IMR-90 (cell line): Measurements from ENCODE around the gene MICAL1. TPM values are rescaled to one million over a fixed set of nuclear protein-coding genes. Genes with fewer than 3 reads are reported as not detected.

Experiments used
- ATAC-seq: fragments of 200-7000 bp; cut with Tn5 transposase; 2 replicates; pipeline ENCODE4 v1.9.1; 2020; ENCODE audit warnings: low read depth, mild to moderate bottlenecking, moderate library complexity
- BruUV-seq: library from RNA; stranded (reverse); fragments of 400-500 nt; replicated peaks from 2 replicates; lab custom pipeline; 2021; lab: Mats Ljungman, UMichigan
- CTCF ChIA-PET: fragments of 300-600 bp; formaldehyde crosslinking; extraction: SDS; loops from one replicate; lab custom pipeline; 2021; ENCODE audit warnings: antibody characterized with exemption; lab: Yijun Ruan, JAX
- POLR2A ChIA-PET: fragments of 300-600 bp; sonication (Branson Sonifier 250); formaldehyde crosslinking; loops from one replicate; lab custom pipeline; 2022; ENCODE audit warnings: antibody characterized with exemption; ENCODE audit not compliant: unreplicated experiment; lab: Charles Lee
- DNase-seq: peaks from one replicate; pipeline ENCODE4 v3.0.0; 2013
- H2AFZ ChIP-seq: replicated peaks from 2 replicates; pipeline ENCODE3; 2013; ENCODE audit warnings: low read length, mild to moderate bottlenecking; ENCODE audit not compliant: poor library complexity
- H2AK5ac ChIP-seq: 2 replicates; pipeline ENCODE4 v1.6.1; 2013; ENCODE audit warnings: low read depth, low read length, inconsistent platforms
- H2AK9ac ChIP-seq: replicated peaks from 2 replicates; pipeline ENCODE3; 2013; ENCODE audit warnings: mild to moderate bottlenecking, low read depth, low read length, moderate library complexity; ENCODE audit not compliant: poor library complexity
- H2BK120ac ChIP-seq: 2 replicates; pipeline ENCODE4 v1.6.1; 2013; ENCODE audit warnings: low read depth, low read length, inconsistent platforms
- H2BK15ac ChIP-seq: 3 replicates; pipeline ENCODE4 v1.6.1; 2013; ENCODE audit warnings: low read depth, low read length, inconsistent platforms
- H2BK20ac ChIP-seq: 2 replicates; pipeline ENCODE4 v1.6.1; 2013; ENCODE audit warnings: low read depth, mild to moderate bottlenecking, inconsistent platforms, low read length, moderate library complexity
- H2BK5ac ChIP-seq: 2 replicates; pipeline ENCODE4 v1.6.1; 2013; ENCODE audit warnings: mild to moderate bottlenecking, low read depth, low read length, inconsistent platforms; ENCODE audit not compliant: poor library complexity, severe bottlenecking
- H3K14ac ChIP-seq: replicated peaks from 2 replicates; pipeline ENCODE4 v1.6.1; 2013; ENCODE audit warnings: low read depth, low read length, inconsistent platforms
- H3K18ac ChIP-seq: 2 replicates; pipeline ENCODE4 v1.6.1; 2013; ENCODE audit warnings: low read depth, low read length, control low read depth
- H3K23ac ChIP-seq: 2 replicates; pipeline ENCODE4 v1.6.1; 2013; ENCODE audit warnings: low read depth, low read length, inconsistent platforms
- H3K27ac ChIP-seq: 2 replicates; pipeline ENCODE4 v1.5.1; 2013; ENCODE audit warnings: mild to moderate bottlenecking, control low read depth, low read length; ENCODE audit not compliant: insufficient read depth
- H3K27me3 ChIP-seq: 2 replicates; pipeline ENCODE4 v1.6.1; 2013; ENCODE audit warnings: low read length; ENCODE audit not compliant: control insufficient read depth, insufficient read depth
- H3K36me3 ChIP-seq: 2 replicates; pipeline ENCODE4 v1.6.1; 2013; ENCODE audit warnings: low read length, mixed read lengths; ENCODE audit not compliant: control insufficient read depth, insufficient read depth
- H3K4ac ChIP-seq: 2 replicates; pipeline ENCODE4 v1.6.1; 2013; ENCODE audit warnings: low read depth, low read length, inconsistent platforms
- H3K4me1 ChIP-seq: 2 replicates; pipeline ENCODE4 v1.6.1; 2013; ENCODE audit warnings: low read length, mixed read lengths; ENCODE audit not compliant: control insufficient read depth, insufficient read depth
- H3K4me2 ChIP-seq: 2 replicates; pipeline ENCODE4 v1.6.1; 2013; ENCODE audit warnings: low read depth, mild to moderate bottlenecking, control low read depth, low read length, moderate library complexity
- H3K4me3 ChIP-seq: 2 replicates; pipeline ENCODE4 v1.5.1; 2013; ENCODE audit warnings: low read depth, mild to moderate bottlenecking, control low read depth, low read length, moderate library complexity; ENCODE audit not compliant: insufficient read depth
- H3K56ac ChIP-seq: 2 replicates; pipeline ENCODE4 v1.6.1; 2013; ENCODE audit warnings: low read length, inconsistent platforms; ENCODE audit not compliant: insufficient read depth; ENCODE audit errors: extremely low read depth
- H3K79me1 ChIP-seq, 2 experiments: 2 replicates each; pipeline ENCODE4 v1.6.1; 2013; ENCODE audit warnings: low read length in 2 of 2, inconsistent platforms in 1 of 2, low read depth in 1 of 2
- H3K9ac ChIP-seq: 2 replicates; pipeline ENCODE4 v1.6.1; 2013; ENCODE audit warnings: low read depth, low read length, control low read depth
- H3K9me1 ChIP-seq: 2 replicates; pipeline ENCODE4 v1.6.1; 2013; ENCODE audit warnings: low read length, inconsistent platforms; ENCODE audit not compliant: insufficient read depth
- H3K9me3 ChIP-seq: 2 replicates; pipeline ENCODE4 v1.6.1; 2013; ENCODE audit warnings: low read length; ENCODE audit not compliant: control insufficient read depth, insufficient read depth
- H4K20me1 ChIP-seq: 2 replicates; pipeline ENCODE4 v1.6.1; 2013; ENCODE audit warnings: low read length, inconsistent platforms; ENCODE audit not compliant: insufficient read depth
- H4K5ac ChIP-seq: 2 replicates; pipeline ENCODE4 v1.6.1; 2013; ENCODE audit warnings: mild to moderate bottlenecking, low read depth, low read length, control low read depth
- H4K8ac ChIP-seq, 2 experiments: 2 replicates each; pipeline ENCODE4 v1.6.1; 2013; ENCODE audit warnings: low read depth in 2 of 2, low read length in 2 of 2, control low read depth in 1 of 2, inconsistent platforms in 1 of 2
- H4K91ac ChIP-seq: 2 replicates; pipeline ENCODE4 v1.6.1; 2013; ENCODE audit warnings: low read depth, low read length, inconsistent platforms; ENCODE audit not compliant: insufficient read depth
- FOS ChIP-seq: fragments of 150-350 bp; IDR thresholded peaks from 2 replicates; pipeline ENCODE4 v1.6.1; 2016; ENCODE audit warnings: low read depth, low read length
- POLR2A ChIP-seq: IDR thresholded peaks from 2 replicates; pipeline ENCODE4 v1.6.1; 2012; ENCODE audit warnings: mild to moderate bottlenecking, low read depth, low read length
- RFX5 ChIP-seq: IDR thresholded peaks from 2 replicates; pipeline ENCODE4 v1.8.0; 2012; ENCODE audit warnings: low read depth, mild to moderate bottlenecking, low read length, moderate library complexity
- dilution Hi-C: fragments of 300-500 bp; cut with HindIII; formaldehyde crosslinking; loops from one replicate; pipeline ENCODE4 v1.14.3; 2018; ENCODE audit warnings: low sequenced_read_pairs; ENCODE audit not compliant: unreplicated experiment
- in situ Hi-C: fragments of 300-500 bp; cut with MboI; formaldehyde crosslinking; loops from 3 replicates; pipeline ENCODE4 v1.14.3; 2019; ENCODE audit warnings: low sequenced_read_pairs, inconsistent platforms, mixed read lengths
- intact Hi-C: fragments of 100-400 bp; cut with micrococcal nuclease; formaldehyde crosslinking; loops from 2 replicates; pipeline ENCODE4 v1.10.0; 2022
- polyA plus RNA-seq, 3 experiments: library from polyadenylated mRNA; depleted of rRNA; stranded (reverse); fragments of >200 nt; gene quantifications; 2 replicates each; pipeline ENCODE4 v1.2.3, GENCODE V29; 2012; ENCODE audit warnings: low replicate concordance in 1 of 3
- total RNA-seq: library from RNA; depleted of rRNA; stranded (reverse); fragments of >200 nt; gene quantifications from 2 replicates; pipeline ENCODE4 v1.2.3, GENCODE V29; 2012

MICAL1 gene
- total and polyA plus RNA-seq, 2 of the 4 experiments (the other 2 are of a cell fraction), result 30.5 to 57.1 TPM

GRCh38 chr6:109488001-109488400 is 32.4 kb upstream of the MICAL1 start:
- Histone ChIP-seq H3K18ac (no peak overlapping the region), H3K4ac (no peak overlapping the region), H4K8ac (no peak overlapping the region), H3K9ac (no peak overlapping the region), H3K27ac (no peak overlapping the region), H2BK20ac (no peak overlapping the region), H4K91ac (no peak overlapping the region), H3K27me3 (peaks cover under 1% of the 10 kb centered on the region), H2AK9ac (no peak overlapping the region), H3K36me3 (no peaks in the 10 kb centered on the region), H2BK5ac (no peak overlapping the region), H3K23ac (no peak overlapping the region), H3K4me3 (no peak overlapping the region), H4K20me1 (no peaks in the 10 kb centered on the region), H2BK120ac (no peak overlapping the region), H3K9me3 (no peaks in the 10 kb centered on the region), H3K9me1 (no peaks in the 10 kb centered on the region), H2BK15ac (no peak overlapping the region), H3K79me1 (no peaks in the 10 kb centered on the region), H3K4me1 (no peaks in the 10 kb centered on the region), H4K5ac (no peak overlapping the region), H2AFZ (no peak overlapping the region), H3K56ac (no peak overlapping the region), H3K14ac (no peak overlapping the region), H2AK5ac (no peak overlapping the region), H3K4me2 (no peak overlapping the region)
- TF ChIP-seq POLR2A, result no peak
- no peak for TF ChIP-seq FOS
- no peak for TF ChIP-seq RFX5
- dilution Hi-C loops (no loop called here), in situ Hi-C loops (no loop called here), intact Hi-C loops (no loop called here)
- ChIA-PET POLR2A (no interaction called here), CTCF (interaction anchor here (0.6 kb wide), 1 partner anchor 34 kb away, joined by 4 read pairs; no protein-coding TSS in a partner anchor)
- no TSS peak for BruUV-seq
- ATAC-seq, result no peak
- DNase-seq, result no peak
